ENCODE data around the gene HK1. TPM values are rescaled to one million over a fixed set of nuclear protein-coding genes. Genes with fewer than 3 reads are reported as not detected.
A peak's percentile ranks its signal among the peaks of the same experiment; 100 is the strongest.

Gene HK1
- total RNA-seq, 1 experiment from 2014 or later, result 219 TPM

GRCh38 chr10:69316313-69317059 is 38.2 kb downstream of the HK1 start:
- peaks cover 70% of the 10 kb centered on the region for H3K4me1 Mint-ChIP-seq
- ChIA-PET CTCF (interaction anchor here (0.5 to 2.4 kb wide), 8 partner anchors 13 to 471 kb away, joined by 3 to 7 read pairs (median 6); no protein-coding TSS in a partner anchor), POLR2A (interaction anchor here (1.0 kb wide), 1 partner anchor 14 kb away, joined by 3 read pairs; no protein-coding TSS in a partner anchor)
- no peaks in the 10 kb centered on the region for H3K9me3 Mint-ChIP-seq
- 0 out of 2 replicates have a peak, but pooled peaks cover 2% of the 10 kb centered on the region for H3K36me3 Mint-ChIP-seq
- ATAC-seq (no peak), DNase-seq (ENCODE audit: low spot score) (no peak)
- H3K27ac Mint-ChIP-seq, result peak overlapping the region; percentile 6
- TF ChIP-seq, protein P1, sequence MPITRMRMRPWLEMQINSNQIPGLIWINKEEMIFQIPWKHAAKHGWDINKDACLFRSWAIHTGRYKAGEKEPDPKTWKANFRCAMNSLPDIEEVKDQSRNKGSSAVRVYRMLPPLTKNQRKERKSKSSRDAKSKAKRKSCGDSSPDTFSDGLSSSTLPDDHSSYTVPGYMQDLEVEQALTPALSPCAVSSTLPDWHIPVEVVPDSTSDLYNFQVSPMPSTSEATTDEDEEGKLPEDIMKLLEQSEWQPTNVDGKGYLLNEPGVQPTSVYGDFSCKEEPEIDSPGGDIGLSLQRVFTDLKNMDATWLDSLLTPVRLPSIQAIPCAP (CRISPR knock-in tag; IDR thresholded peaks at IDR 0.05), result no peak
- TF ChIP-seq MYBL2 (CRISPR knock-in tag; IDR thresholded peaks at IDR 0.05) (no peak), ZNF232 (CRISPR knock-in tag; IDR thresholded peaks at IDR 0.05) (no peak), FOXK1 (CRISPR knock-in tag; IDR thresholded peaks at IDR 0.05) (no peak), ZNF219 (CRISPR knock-in tag; IDR thresholded peaks at IDR 0.05; ENCODE audit: borderline replicate concordance) (no peak)
- TF ChIP-seq, protein P2, sequence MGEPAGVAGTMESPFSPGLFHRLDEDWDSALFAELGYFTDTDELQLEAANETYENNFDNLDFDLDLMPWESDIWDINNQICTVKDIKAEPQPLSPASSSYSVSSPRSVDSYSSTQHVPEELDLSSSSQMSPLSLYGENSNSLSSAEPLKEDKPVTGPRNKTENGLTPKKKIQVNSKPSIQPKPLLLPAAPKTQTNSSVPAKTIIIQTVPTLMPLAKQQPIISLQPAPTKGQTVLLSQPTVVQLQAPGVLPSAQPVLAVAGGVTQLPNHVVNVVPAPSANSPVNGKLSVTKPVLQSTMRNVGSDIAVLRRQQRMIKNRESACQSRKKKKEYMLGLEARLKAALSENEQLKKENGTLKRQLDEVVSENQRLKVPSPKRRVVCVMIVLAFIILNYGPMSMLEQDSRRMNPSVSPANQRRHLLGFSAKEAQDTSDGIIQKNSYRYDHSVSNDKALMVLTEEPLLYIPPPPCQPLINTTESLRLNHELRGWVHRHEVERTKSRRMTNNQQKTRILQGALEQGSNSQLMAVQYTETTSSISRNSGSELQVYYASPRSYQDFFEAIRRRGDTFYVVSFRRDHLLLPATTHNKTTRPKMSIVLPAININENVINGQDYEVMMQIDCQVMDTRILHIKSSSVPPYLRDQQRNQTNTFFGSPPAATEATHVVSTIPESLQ (CRISPR knock-in tag; IDR thresholded peaks at IDR 0.05), result no peak
- H3K4me3 Mint-ChIP-seq, result no peak overlapping the region; the same call in 1 of the 2 replicates
- no peaks in the 10 kb centered on the region for H3K27me3 Mint-ChIP-seq (ENCODE audit: low read depth)

DNA sequence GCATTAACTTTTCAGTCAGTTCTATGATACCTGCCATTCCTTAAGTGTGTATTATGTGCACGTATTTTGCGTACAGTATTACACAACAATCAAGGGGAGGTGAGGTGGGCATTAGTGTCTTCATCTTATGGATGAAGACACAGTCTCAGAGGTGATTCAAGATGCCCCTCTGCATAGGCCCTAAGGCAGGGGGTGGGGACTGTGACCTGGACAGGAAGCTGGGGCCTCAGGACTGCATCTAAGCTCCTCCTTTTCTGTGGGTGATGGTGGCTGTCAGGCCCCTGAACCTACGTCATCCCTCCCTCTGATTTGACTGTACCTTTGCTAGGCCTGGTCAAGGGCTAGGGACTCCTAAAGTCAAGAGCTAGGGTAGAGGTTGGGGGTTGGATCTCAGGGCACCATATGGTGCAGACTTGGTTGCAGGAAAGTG is 38.9 kb downstream of the HK1 start:
- DNase-seq (ENCODE audit: low spot score), result no peak
- CTCF ChIA-PET, result interaction anchor here (0.5 to 2.4 kb wide), 9 partner anchors 12 to 472 kb away, joined by 3 to 7 read pairs (median 5); no protein-coding TSS in a partner anchor
- POLR2A ChIA-PET, result interaction anchor here (0.9 to 1.0 kb wide), 3 partner anchors 13 to 72 kb away, joined by 3 read pairs; no protein-coding TSS in a partner anchor
- H3K4me3 Mint-ChIP-seq, result peak overlapping the region; percentile 95; the same call in 1 of the 2 replicates
- peaks cover 6% of the 10 kb centered on the region; the same call in 1 of the 2 replicates for H3K36me3 Mint-ChIP-seq
- H3K27ac Mint-ChIP-seq, result peak overlapping the region; percentile 74; the same call in 1 of the 2 replicates
- no peak for TF ChIP-seq TEAD4 (CRISPR knock-in tag; IDR thresholded peaks at IDR 0.05)
- TF ChIP-seq, protein P3, sequence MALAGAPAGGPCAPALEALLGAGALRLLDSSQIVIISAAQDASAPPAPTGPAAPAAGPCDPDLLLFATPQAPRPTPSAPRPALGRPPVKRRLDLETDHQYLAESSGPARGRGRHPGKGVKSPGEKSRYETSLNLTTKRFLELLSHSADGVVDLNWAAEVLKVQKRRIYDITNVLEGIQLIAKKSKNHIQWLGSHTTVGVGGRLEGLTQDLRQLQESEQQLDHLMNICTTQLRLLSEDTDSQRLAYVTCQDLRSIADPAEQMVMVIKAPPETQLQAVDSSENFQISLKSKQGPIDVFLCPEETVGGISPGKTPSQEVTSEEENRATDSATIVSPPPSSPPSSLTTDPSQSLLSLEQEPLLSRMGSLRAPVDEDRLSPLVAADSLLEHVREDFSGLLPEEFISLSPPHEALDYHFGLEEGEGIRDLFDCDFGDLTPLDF (CRISPR knock-in tag; IDR thresholded peaks at IDR 0.05), result no peak
- no peak for TF ChIP-seq ZNF263 (CRISPR knock-in tag; IDR thresholded peaks at IDR 0.05; ENCODE audit: low read depth)
- TF ChIP-seq, protein P4, sequence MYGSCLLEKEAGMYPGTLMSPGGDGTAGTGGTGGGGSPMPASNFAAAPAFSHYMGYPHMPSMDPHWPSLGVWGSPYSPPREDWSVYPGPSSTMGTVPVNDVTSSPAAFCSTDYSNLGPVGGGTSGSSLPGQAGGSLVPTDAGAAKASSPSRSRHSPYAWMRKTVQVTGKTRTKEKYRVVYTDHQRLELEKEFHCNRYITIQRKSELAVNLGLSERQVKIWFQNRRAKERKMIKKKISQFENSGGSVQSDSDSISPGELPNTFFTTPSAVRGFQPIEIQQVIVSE (CRISPR knock-in tag; IDR thresholded peaks at IDR 0.05; ENCODE audit: borderline replicate concordance), result no peak
- no peak for TF ChIP-seq NR3C1 (CRISPR knock-in tag; conservative IDR thresholded peaks at IDR 0.05; ENCODE audit: low read depth)
- TF ChIP-seq ARID4B (CRISPR knock-in tag; IDR thresholded peaks at IDR 0.05; ENCODE audit: borderline replicate concordance), result no peak
- TF ChIP-seq SMAD4 (CRISPR knock-in tag; IDR thresholded peaks at IDR 0.05), result no peak
- TF ChIP-seq NR1H2 (CRISPR knock-in tag; IDR thresholded peaks at IDR 0.05), result no peak
- no peak for TF ChIP-seq STAT6 (CRISPR knock-in tag; conservative IDR thresholded peaks at IDR 0.05; ENCODE audit: low read depth)
- H3K4me1 Mint-ChIP-seq, result peaks cover 70% of the 10 kb centered on the region
- H3K9me3 Mint-ChIP-seq, result no peaks in the 10 kb centered on the region
- peak; percentile 7 for ATAC-seq
- no peaks in the 10 kb centered on the region for H3K27me3 Mint-ChIP-seq (ENCODE audit: low read depth)
